ENCODE measurements around the gene NXPE3. TPM values are rescaled to one million over a fixed set of nuclear protein-coding genes. Genes with fewer than 3 reads are reported as not detected.
A peak's percentile ranks its signal among the peaks of the same experiment; 100 is the strongest.

Gene NXPE3
- 15.8 to 19.9 TPM (median 16.8 TPM) in 3 replicates for polyA plus RNA-seq
- 2.6 TPM for polyA plus RNA-seq (2011; ENCODE audit: low read depth)
- polyA plus RNA-seq (2011; cell fraction: cytosol; rRNA removed), result 10.2 and 14.8 TPM in 2 replicates
- 14.9 and 18.2 TPM in 2 replicates for polyA plus RNA-seq (2011; cell fraction: nucleus; rRNA removed)
- polyA plus RNA-seq (2012; ENCODE audit: low replicate concordance), result 1.6 and 13.9 TPM in 2 replicates
- polyA minus RNA-seq, result 28.7 to 36.9 TPM (median 35.8 TPM) in 3 replicates
- polyA minus RNA-seq (2011; cell fraction: cytosol; rRNA and poly(A)+ RNA removed), result 13.8 TPM
- 19.4 and 27.1 TPM in 2 replicates for polyA minus RNA-seq (2011; cell fraction: nucleus; rRNA and poly(A)+ RNA removed)

DNA sequence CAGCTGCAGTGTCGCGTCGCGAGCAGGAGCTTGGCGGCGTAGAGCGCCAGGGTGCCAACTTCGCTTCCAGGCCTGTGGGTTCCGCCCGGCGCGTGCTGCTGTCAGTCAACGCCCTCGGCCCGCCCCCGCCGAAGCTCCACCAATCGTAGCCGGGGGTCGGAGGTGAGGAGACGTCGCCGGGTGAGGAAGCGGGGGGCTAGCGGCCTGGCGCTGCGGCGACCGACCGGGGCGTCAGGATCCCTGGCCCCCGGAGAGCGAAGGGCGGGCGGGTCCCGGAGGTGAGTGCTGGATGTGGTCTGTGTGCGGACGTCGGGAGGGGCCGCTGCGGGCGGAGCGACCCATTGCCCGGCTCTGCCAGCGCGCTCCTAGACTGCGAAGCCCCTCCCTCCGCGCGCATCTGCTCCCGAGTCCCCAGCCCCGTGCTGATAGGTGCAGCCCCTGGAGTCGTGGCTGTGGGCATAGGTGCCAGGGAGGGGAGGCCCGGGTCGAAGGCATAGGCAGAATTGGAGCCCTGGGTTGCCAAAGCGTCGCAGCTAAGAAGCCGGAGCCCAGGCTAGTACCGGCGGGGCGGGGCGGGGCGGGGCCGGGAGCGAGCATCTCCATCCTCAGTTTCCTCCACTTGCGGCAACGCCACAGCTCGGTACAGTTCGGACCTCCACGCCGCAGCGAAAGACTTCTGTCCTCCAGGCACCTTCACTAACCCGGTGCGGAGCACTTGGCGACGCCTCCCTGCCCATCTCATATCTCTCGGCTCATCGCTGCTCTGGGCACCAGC is at the start of gene NXPE3:
TSS of gene NXPE3 (plus strand) at position 165 of the 775 bp plus-strand sequence. CDS start 6,386 bp downstream, outside the sequence.
- no peaks in the 10 kb centered on the region for H4K20me1 ChIP-seq (ENCODE audit: control insufficient read depth, extremely low read depth, insufficient read depth, low read length)
- H3K9ac ChIP-seq (ENCODE audit: control insufficient read depth, extremely low read depth, insufficient read depth, low read length), result peak within 1 kb of the TSS; percentile 69
- no peaks in the 10 kb centered on the region for H3K9me3 ChIP-seq (ENCODE audit: control insufficient read depth, low read depth, low read length)
- H2AFZ ChIP-seq (ENCODE audit: control insufficient read depth, low read length), result peak within 1 kb of the TSS; percentile 99
- peak within 1 kb of the TSS; percentile 90 for H3K4me2 ChIP-seq (ENCODE audit: control insufficient read depth, extremely low read depth, insufficient read depth, low read depth, low read length)
- FAIRE-seq (no peak), DNase-seq (ENCODE audit: low read depth, low spot score) (no peak)
- H3K4me3 ChIP-seq (ENCODE audit: control insufficient read depth in 2 of 3, extremely low read depth in 1 of 3, insufficient read depth in 2 of 3, low read depth in 1 of 3, low read length in 3 of 3), result peak within 1 kb of the TSS; percentile 82 to 84 (median 83)
- H3K9me1 ChIP-seq (ENCODE audit: control insufficient read depth, extremely low read depth, insufficient read depth, low read length), result no peaks in the 10 kb centered on the region
- H3K27me3 ChIP-seq (ENCODE audit: control insufficient read depth, extremely low read depth, insufficient read depth, low read length), result no peaks in the 10 kb centered on the region
- TF ChIP-seq, protein P1, sequence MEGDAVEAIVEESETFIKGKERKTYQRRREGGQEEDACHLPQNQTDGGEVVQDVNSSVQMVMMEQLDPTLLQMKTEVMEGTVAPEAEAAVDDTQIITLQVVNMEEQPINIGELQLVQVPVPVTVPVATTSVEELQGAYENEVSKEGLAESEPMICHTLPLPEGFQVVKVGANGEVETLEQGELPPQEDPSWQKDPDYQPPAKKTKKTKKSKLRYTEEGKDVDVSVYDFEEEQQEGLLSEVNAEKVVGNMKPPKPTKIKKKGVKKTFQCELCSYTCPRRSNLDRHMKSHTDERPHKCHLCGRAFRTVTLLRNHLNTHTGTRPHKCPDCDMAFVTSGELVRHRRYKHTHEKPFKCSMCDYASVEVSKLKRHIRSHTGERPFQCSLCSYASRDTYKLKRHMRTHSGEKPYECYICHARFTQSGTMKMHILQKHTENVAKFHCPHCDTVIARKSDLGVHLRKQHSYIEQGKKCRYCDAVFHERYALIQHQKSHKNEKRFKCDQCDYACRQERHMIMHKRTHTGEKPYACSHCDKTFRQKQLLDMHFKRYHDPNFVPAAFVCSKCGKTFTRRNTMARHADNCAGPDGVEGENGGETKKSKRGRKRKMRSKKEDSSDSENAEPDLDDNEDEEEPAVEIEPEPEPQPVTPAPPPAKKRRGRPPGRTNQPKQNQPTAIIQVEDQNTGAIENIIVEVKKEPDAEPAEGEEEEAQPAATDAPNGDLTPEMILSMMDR (optimal IDR thresholded peaks at IDR 0.05 in 1 of 3, IDR thresholded peaks at IDR 0.05 in 1 of 3, conservative IDR thresholded peaks at IDR 0.05 in 1 of 3; ENCODE audit: extremely low read depth in 1 of 3, insufficient read depth in 2 of 3, low read length in 3 of 3), result no peak
- TF ChIP-seq EZH2 (IDR thresholded peaks at IDR 0.05; ENCODE audit: low read length), result no peak
- peaks cover 6% of the 10 kb centered on the region for H3K79me2 ChIP-seq (ENCODE audit: control insufficient read depth, insufficient read depth, low read length)
- peak within 1 kb of the TSS; percentile 49 for H3K27ac ChIP-seq (ENCODE audit: control insufficient read depth, insufficient read depth, low read length)
- H3K36me3 ChIP-seq (ENCODE audit: control insufficient read depth in 2 of 2, extremely low read depth in 1 of 2, insufficient read depth in 2 of 2, low read length in 2 of 2), result peaks cover 0 to 2% of the 10 kb centered on the region in 2 experiments
- dilution Hi-C loops (cut with MboI; ENCODE audit: extremely low pct_ligation_motif_present, low sequenced_read_pairs), result no loop called here
- H3K4me1 ChIP-seq (ENCODE audit: control insufficient read depth, extremely low read depth, insufficient read depth, low read length), result peaks cover 19% of the 10 kb centered on the region

DNA sequence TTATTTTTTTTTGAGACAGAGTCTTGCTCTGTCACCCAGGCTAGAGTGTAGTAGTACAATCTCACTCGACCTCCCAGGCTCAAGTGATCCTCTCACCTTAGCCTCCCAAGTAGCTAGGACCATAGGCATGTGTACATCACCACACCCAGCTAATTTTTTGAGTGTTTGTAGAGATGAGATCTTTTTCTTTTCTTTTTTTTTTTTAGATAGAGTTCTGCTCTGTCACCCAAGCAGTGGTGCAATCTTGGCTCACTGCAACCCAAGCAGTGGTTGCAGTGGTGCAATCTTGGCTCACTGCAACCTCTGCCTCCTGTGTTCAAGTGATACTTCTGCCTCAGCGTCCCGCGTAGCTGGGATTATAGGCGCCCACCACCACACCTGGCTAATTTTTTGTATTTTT is 49.4 kb upstream of the NXPE3 start:
- no peak overlapping the region for H3K4me3 ChIP-seq (ENCODE audit: control insufficient read depth in 2 of 3, extremely low read depth in 1 of 3, insufficient read depth in 2 of 3, low read depth in 1 of 3, low read length in 3 of 3)
- peaks cover 13% of the 10 kb centered on the region for H3K79me2 ChIP-seq (ENCODE audit: control insufficient read depth, insufficient read depth, low read length)
- dilution Hi-C loops (cut with MboI; ENCODE audit: extremely low pct_ligation_motif_present, low sequenced_read_pairs), result no loop called here
- no peaks in the 10 kb centered on the region for H3K9me3 ChIP-seq (ENCODE audit: control insufficient read depth, low read depth, low read length)
- peaks cover 4% of the 10 kb centered on the region for H3K4me1 ChIP-seq (ENCODE audit: control insufficient read depth, extremely low read depth, insufficient read depth, low read length)
- H3K9ac ChIP-seq (ENCODE audit: control insufficient read depth, extremely low read depth, insufficient read depth, low read length), result no peak overlapping the region
- no peaks in the 10 kb centered on the region for H3K27me3 ChIP-seq (ENCODE audit: control insufficient read depth, extremely low read depth, insufficient read depth, low read length)
- no peak overlapping the region for H3K27ac ChIP-seq (ENCODE audit: control insufficient read depth, insufficient read depth, low read length)
- H4K20me1 ChIP-seq (ENCODE audit: control insufficient read depth, extremely low read depth, insufficient read depth, low read length), result no peaks in the 10 kb centered on the region
- H3K9me1 ChIP-seq (ENCODE audit: control insufficient read depth, extremely low read depth, insufficient read depth, low read length), result no peaks in the 10 kb centered on the region
- H3K36me3 ChIP-seq (ENCODE audit: control insufficient read depth in 2 of 2, extremely low read depth in 1 of 2, insufficient read depth in 2 of 2, low read length in 2 of 2), result peaks cover 9 to 21% of the 10 kb centered on the region in 2 experiments
- FAIRE-seq (no peak), DNase-seq (ENCODE audit: low read depth, low spot score) (no peak)
- no peak overlapping the region for H3K4me2 ChIP-seq (ENCODE audit: control insufficient read depth, extremely low read depth, insufficient read depth, low read depth, low read length)
- TF ChIP-seq, protein P1 (optimal IDR thresholded peaks at IDR 0.05 in 1 of 3, IDR thresholded peaks at IDR 0.05 in 1 of 3, conservative IDR thresholded peaks at IDR 0.05 in 1 of 3; ENCODE audit: extremely low read depth in 1 of 3, insufficient read depth in 2 of 3, low read length in 3 of 3), result no peak
- TF ChIP-seq EZH2 (IDR thresholded peaks at IDR 0.05; ENCODE audit: low read length), result no peak
- no peak overlapping the region for H2AFZ ChIP-seq (ENCODE audit: control insufficient read depth, low read length)

Data from keratinocyte (primary cell).